Measurements from ENCODE around the gene MAPK7.

MAPK7 gene

DNA sequence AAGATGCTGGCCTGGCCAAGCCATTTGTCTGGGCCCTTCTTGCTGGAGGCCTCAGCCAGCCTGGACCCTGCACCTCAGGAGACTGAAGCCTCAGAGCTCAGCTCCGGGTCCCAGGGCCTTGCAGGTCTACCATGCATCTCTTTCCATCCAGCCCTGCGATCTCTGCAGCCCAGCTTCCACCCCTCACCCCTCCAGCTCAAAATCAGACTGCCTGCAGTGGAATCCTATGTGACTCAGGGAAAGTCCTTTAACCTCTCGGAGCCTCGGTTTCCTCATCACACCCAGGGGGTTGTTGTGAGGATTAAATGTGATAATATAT is 12.8 kb upstream of the MAPK7 start:
- H3K4me1 ChIP-seq: peaks cover 0 to 44% (median 20%) of the 10 kb centered on the region in 4 donors
- intact Hi-C loops (cut with DNase I; ENCODE audit: low total_unique reads): loop anchor here (2.0 to 10.0 kb wide), 2 partner anchors 49 to 81 kb away; partner anchors contain the start of gene RNF112
- H3K36me3 ChIP-seq: no peaks in the 10 kb centered on the region
- H3K27me3 ChIP-seq: no peaks in the 10 kb centered on the region
- TF ChIP-seq, protein P1, sequence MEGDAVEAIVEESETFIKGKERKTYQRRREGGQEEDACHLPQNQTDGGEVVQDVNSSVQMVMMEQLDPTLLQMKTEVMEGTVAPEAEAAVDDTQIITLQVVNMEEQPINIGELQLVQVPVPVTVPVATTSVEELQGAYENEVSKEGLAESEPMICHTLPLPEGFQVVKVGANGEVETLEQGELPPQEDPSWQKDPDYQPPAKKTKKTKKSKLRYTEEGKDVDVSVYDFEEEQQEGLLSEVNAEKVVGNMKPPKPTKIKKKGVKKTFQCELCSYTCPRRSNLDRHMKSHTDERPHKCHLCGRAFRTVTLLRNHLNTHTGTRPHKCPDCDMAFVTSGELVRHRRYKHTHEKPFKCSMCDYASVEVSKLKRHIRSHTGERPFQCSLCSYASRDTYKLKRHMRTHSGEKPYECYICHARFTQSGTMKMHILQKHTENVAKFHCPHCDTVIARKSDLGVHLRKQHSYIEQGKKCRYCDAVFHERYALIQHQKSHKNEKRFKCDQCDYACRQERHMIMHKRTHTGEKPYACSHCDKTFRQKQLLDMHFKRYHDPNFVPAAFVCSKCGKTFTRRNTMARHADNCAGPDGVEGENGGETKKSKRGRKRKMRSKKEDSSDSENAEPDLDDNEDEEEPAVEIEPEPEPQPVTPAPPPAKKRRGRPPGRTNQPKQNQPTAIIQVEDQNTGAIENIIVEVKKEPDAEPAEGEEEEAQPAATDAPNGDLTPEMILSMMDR (IDR thresholded peaks at IDR 0.05): no peak
- no peak for DNase-seq
- H3K27ac ChIP-seq: no peak overlapping the region
- H3K4me3 ChIP-seq: no peak overlapping the region
- H3K9me3 ChIP-seq: no peaks in the 10 kb centered on the region

GRCh38 chr17:19365833-19366636 is 12.3 kb upstream of the MAPK7 start:
- no peak overlapping the region for H3K4me3 ChIP-seq
- TF ChIP-seq, protein P1 (IDR thresholded peaks at IDR 0.05): no peak
- no peak overlapping the region for H3K27ac ChIP-seq
- no peaks in the 10 kb centered on the region for H3K27me3 ChIP-seq
- no peaks in the 10 kb centered on the region for H3K9me3 ChIP-seq
- intact Hi-C loops (cut with DNase I; ENCODE audit: low total_unique reads): loop anchor here (2.0 to 10.0 kb wide), 2 partner anchors 49 to 81 kb away; partner anchors contain the start of gene RNF112
- H3K36me3 ChIP-seq: no peaks in the 10 kb centered on the region
- DNase-seq: peak in 1 of 2 donors; percentile 14
- H3K4me1 ChIP-seq: peaks cover 0 to 44% (median 23%) of the 10 kb centered on the region in 4 donors

DNA sequence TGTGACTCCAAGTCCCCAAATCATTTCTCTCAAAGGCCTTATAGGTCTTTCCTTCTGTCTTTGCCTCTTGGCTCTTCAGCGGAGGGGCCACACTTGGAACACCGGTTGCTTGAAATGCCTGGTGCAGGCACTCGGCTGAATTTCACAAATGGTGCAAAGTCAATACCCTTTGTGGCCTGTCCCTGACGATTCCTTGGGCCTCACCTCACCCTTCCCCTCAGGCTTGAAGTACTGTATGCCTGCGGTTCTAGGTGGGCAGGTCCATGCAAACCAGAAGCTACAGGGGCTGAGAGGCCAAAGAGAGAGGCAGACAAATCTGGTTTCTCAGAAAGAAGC is 11.7 kb upstream of the MAPK7 start:
- TF ChIP-seq, protein P1 (IDR thresholded peaks at IDR 0.05): no peak
- intact Hi-C loops (cut with DNase I; ENCODE audit: low total_unique reads): loop anchor here (10.0 kb wide), 1 partner anchor 48 kb away; the partner anchor contains the start of gene RNF112

GRCh38 chr17:19368229-19368628 is 10.1 kb upstream of the MAPK7 start:
- no peaks in the 10 kb centered on the region for H3K27me3 ChIP-seq
- peak overlapping the region; percentile 51 to 66 for H3K27ac ChIP-seq
- no peaks in the 10 kb centered on the region for H3K36me3 ChIP-seq
- no peak overlapping the region for H3K4me3 ChIP-seq
- peaks cover 0 to 30% (median 12%) of the 10 kb centered on the region in 4 donors for H3K4me1 ChIP-seq
- TF ChIP-seq, protein P1 (IDR thresholded peaks at IDR 0.05): no peak
- H3K9me3 ChIP-seq: no peaks in the 10 kb centered on the region
- no peak for DNase-seq
- intact Hi-C loops (cut with DNase I; ENCODE audit: low total_unique reads): loop anchor here (10.0 kb wide), 1 partner anchor 47 kb away; the partner anchor contains the start of gene RNF112

More for the DNA sequence above, 11.7 kb upstream of the MAPK7 start:
- no peak overlapping the region for H3K27ac ChIP-seq
- H3K4me3 ChIP-seq: no peak overlapping the region
- no peaks in the 10 kb centered on the region for H3K9me3 ChIP-seq
- peak in 1 of 2 donors; percentile 16 for DNase-seq
- H3K4me1 ChIP-seq: peaks cover 0 to 40% (median 20%) of the 10 kb centered on the region in 4 donors
- no peaks in the 10 kb centered on the region for H3K27me3 ChIP-seq
- no peaks in the 10 kb centered on the region for H3K36me3 ChIP-seq

GRCh38 chr17:19369107-19369778 is 9.1 kb upstream of the MAPK7 start:
- intact Hi-C loops (cut with DNase I; ENCODE audit: low total_unique reads): loop anchor here (10.0 kb wide), 1 partner anchor 46 kb away; the partner anchor contains the start of gene RNF112
- peak in 1 of 2 donors; percentile 15 for DNase-seq
- TF ChIP-seq, protein P1 (IDR thresholded peaks at IDR 0.05): no peak
- peak overlapping the region in 1 of 2 donors; percentile 66 for H3K27ac ChIP-seq
- H3K9me3 ChIP-seq: no peaks in the 10 kb centered on the region
- no peaks in the 10 kb centered on the region for H3K36me3 ChIP-seq
- no peaks in the 10 kb centered on the region for H3K27me3 ChIP-seq
- H3K4me3 ChIP-seq: no peak overlapping the region
- H3K4me1 ChIP-seq: peaks cover 0 to 27% (median 12%) of the 10 kb centered on the region in 4 donors

Data from tibial artery (tissue), 4 donors.